RCC 7860 (cell line): ENCODE measurements around the gene UBE2H.
"Not testable (repeated sequence)": the region's sequence is repeated elsewhere in the genome, so short reads cannot be mapped to it uniquely, and the experiment has no call there.

Source experiments
- DNase-seq: peaks from one replicate; pipeline ENCODE4 v3.0.0-alpha.2; 2015; ENCODE audit warnings: low spot score
- FAIRE-seq: peaks from 2 replicates; lab custom pipeline; 2012; peaks lifted over from hg19 to GRCh38; lab: Jason Lieb, UNC

The UBE2H gene

GRCh38 chr7:129848436-129848835 is 104.3 kb downstream of the UBE2H start:
- FAIRE-seq = no peak

GRCh38 chr7:129845972-129846327 is 106.8 kb downstream of the UBE2H start:
- peak; percentile 78 for DNase-seq
- peak; percentile 96 for FAIRE-seq

More at GRCh38 chr7:129848436-129848835, 104.3 kb downstream of the UBE2H start:
- DNase-seq = no peak

- FAIRE-seq = no peak
- peak; percentile 89 for DNase-seq
These were observed 107.4 kb downstream of the UBE2H start for GRCh38 chr7:129845178-129845971.

- FAIRE-seq (no peak), DNase-seq (no peak)
These were observed 108.6 kb downstream of the UBE2H start for GRCh38 chr7:129843978-129844840.

- DNase-seq (no peak), FAIRE-seq (no peak)
These were observed 109.3 kb downstream of the UBE2H start for GRCh38 chr7:129843365-129843898.

- no peak for FAIRE-seq
- DNase-seq = no peak
These were observed 111.3 kb downstream of the UBE2H start for GRCh38 chr7:129841465-129841864.

GRCh38 chr7:129840757-129841156 is 112.0 kb downstream of the UBE2H start:
- FAIRE-seq = peak; percentile 53

GRCh38 chr7:129836983-129837382 is 115.8 kb downstream of the UBE2H start:
- FAIRE-seq = no peak

More at GRCh38 chr7:129840757-129841156, 112.0 kb downstream of the UBE2H start:
- no peak for DNase-seq

GRCh38 chr7:129835569-129835968 is 117.2 kb downstream of the UBE2H start:
- FAIRE-seq = no peak
- no peak for DNase-seq

More at GRCh38 chr7:129836983-129837382, 115.8 kb downstream of the UBE2H start:
- no peak for DNase-seq

- not testable (repeated sequence) for DNase-seq, FAIRE-seq
These were observed 119.4 kb downstream of the UBE2H start for GRCh38 chr7:129833353-129833752.

GRCh38 chr7:129832701-129833227 is 120.0 kb downstream of the UBE2H start:
- FAIRE-seq (peak; percentile 96), DNase-seq (peak; percentile 83)

GRCh38 chr7:129832282-129832681 is 120.5 kb downstream of the UBE2H start:
- FAIRE-seq (no peak), DNase-seq (peak; percentile 22)

- peak; percentile 100 for DNase-seq
These were observed 121.2 kb downstream of the UBE2H start for GRCh38 chr7:129831424-129832058.

GRCh38 chr7:129830949-129831348 is 121.8 kb downstream of the UBE2H start:
- FAIRE-seq (no peak), DNase-seq (no peak)

More at GRCh38 chr7:129831424-129832058, 121.2 kb downstream of the UBE2H start:
- FAIRE-seq = peak; percentile 97

- DNase-seq (peak; percentile 66), FAIRE-seq (no peak)
These were observed 122.8 kb downstream of the UBE2H start for GRCh38 chr7:129829737-129830631.

- FAIRE-seq (no peak), DNase-seq (peak; percentile 58)
These were observed 123.6 kb downstream of the UBE2H start for GRCh38 chr7:129828989-129829736.

- FAIRE-seq (no peak), DNase-seq (no peak)
These were observed 124.5 kb downstream of the UBE2H start for GRCh38 chr7:129828078-129828762.

GRCh38 chr7:129827467-129827990 is 125.2 kb downstream of the UBE2H start:
- no peak for FAIRE-seq

More at GRCh38 chr7:129827467-129827990, 125.2 kb downstream of the UBE2H start:
- DNase-seq = no peak
